Measurements from ENCODE around the gene CFAP161. TPM values are rescaled to one million over a fixed set of nuclear protein-coding genes. Genes with fewer than 3 reads are reported as not detected.

Gene CFAP161
- total and polyA plus RNA-seq, 2 experiments from 2014 or later, result not detected

- no peak overlapping the region for H3K27ac ChIP-seq
These were observed 57.6 kb downstream of the CFAP161 start for GRCh38 chr15:81191701-81192100.

GRCh38 chr15:81194723-81195122, 60.7 kb downstream of the CFAP161 start:
- Histone ChIP-seq H2AFZ (no peak overlapping the region), H3K27me3 (replicated peaks; ENCODE audit: insufficient read depth) (no peaks in the 10 kb centered on the region), H3K9me2 (ENCODE audit: insufficient read depth) (no peaks in the 10 kb centered on the region), H3K4me3 (no peak overlapping the region), H3K4me1 (ENCODE audit: insufficient read depth) (peaks cover 18% of the 10 kb centered on the region), H3K27ac (no peak overlapping the region), H3F3A (ENCODE audit: insufficient read depth) (peaks cover 17% of the 10 kb centered on the region), H3K9ac (no peak overlapping the region), H3K79me2 (ENCODE audit: insufficient read depth) (no peaks in the 10 kb centered on the region), H3K4me2 (ENCODE audit: unreplicated experiment) (no peak overlapping the region), H4K20me1 (ENCODE audit: insufficient read depth) (no peaks in the 10 kb centered on the region), H3K36me3 (ENCODE audit: low read depth) (no peaks in the 10 kb centered on the region), H3K9me3 (ENCODE audit: low read depth) (no peaks in the 10 kb centered on the region)
- TF ChIP-seq EZH2phosphoT487 (IDR thresholded peaks at IDR 0.05; ENCODE audit: insufficient read depth, low read depth) (no peak), EZH2 (IDR thresholded peaks at IDR 0.05; ENCODE audit: insufficient read depth, poor library complexity, severe bottlenecking) (no peak)
- no peak for DNase-seq
- in situ Hi-C loops (cut with MboI), result no loop called here
- WGBS, 2 experiments (ENCODE audit: low coverage in 1 of 2, low lambda C conversion rate in 2 of 2, missing lambda C conversion rate in 2 of 2), result 53 to 60% methylated on average over 5 of the region's 5 CpGs

More at GRCh38 chr15:81191701-81192100, 57.6 kb downstream of the CFAP161 start:
- no peak for DNase-seq
- in situ Hi-C loops (cut with MboI), result no loop called here
- WGBS, 2 experiments (ENCODE audit: low coverage in 1 of 2, low lambda C conversion rate in 2 of 2, missing lambda C conversion rate in 2 of 2), result 85 to 96% methylated on average over 3 of the region's 3 CpGs
- peaks cover 25% of the 10 kb centered on the region for H3K4me1 ChIP-seq (ENCODE audit: insufficient read depth)
- no peaks in the 10 kb centered on the region for H4K20me1 ChIP-seq (ENCODE audit: insufficient read depth)
- no peak overlapping the region for H3K4me2 ChIP-seq (ENCODE audit: unreplicated experiment)
- H3K36me3 ChIP-seq (ENCODE audit: low read depth), result no peaks in the 10 kb centered on the region
- H3K4me3 ChIP-seq, result no peak overlapping the region
- no peaks in the 10 kb centered on the region for H3K9me2 ChIP-seq (ENCODE audit: insufficient read depth)
- H3K79me2 ChIP-seq (ENCODE audit: insufficient read depth), result no peaks in the 10 kb centered on the region
- H3K27me3 ChIP-seq (replicated peaks; ENCODE audit: insufficient read depth), result no peaks in the 10 kb centered on the region
- no peaks in the 10 kb centered on the region for H3K9me3 ChIP-seq (ENCODE audit: low read depth)
- peaks cover 17% of the 10 kb centered on the region for H3F3A ChIP-seq (ENCODE audit: insufficient read depth)
- TF ChIP-seq EZH2 (IDR thresholded peaks at IDR 0.05; ENCODE audit: insufficient read depth, poor library complexity, severe bottlenecking) (no peak), EZH2phosphoT487 (IDR thresholded peaks at IDR 0.05; ENCODE audit: insufficient read depth, low read depth) (no peak)
- no peak overlapping the region for H3K9ac ChIP-seq
- no peak overlapping the region for H2AFZ ChIP-seq

- TF ChIP-seq EZH2phosphoT487 (IDR thresholded peaks at IDR 0.05; ENCODE audit: insufficient read depth, low read depth) (no peak), EZH2 (IDR thresholded peaks at IDR 0.05; ENCODE audit: insufficient read depth, poor library complexity, severe bottlenecking) (no peak)
- Histone ChIP-seq H3K27me3 (replicated peaks; ENCODE audit: insufficient read depth) (no peaks in the 10 kb centered on the region), H3K4me2 (ENCODE audit: unreplicated experiment) (no peak overlapping the region), H3K4me3 (no peak overlapping the region), H3K9me2 (ENCODE audit: insufficient read depth) (no peaks in the 10 kb centered on the region), H3K9me3 (ENCODE audit: low read depth) (no peaks in the 10 kb centered on the region), H3F3A (ENCODE audit: insufficient read depth) (peaks cover 11% of the 10 kb centered on the region), H3K27ac (no peak overlapping the region), H3K79me2 (ENCODE audit: insufficient read depth) (no peaks in the 10 kb centered on the region), H2AFZ (peak overlapping the region; percentile 31; the same call in 1 of the 2 replicates), H4K20me1 (ENCODE audit: insufficient read depth) (no peaks in the 10 kb centered on the region), H3K36me3 (ENCODE audit: low read depth) (no peaks in the 10 kb centered on the region), H3K4me1 (ENCODE audit: insufficient read depth) (peaks cover 12% of the 10 kb centered on the region), H3K9ac (no peak overlapping the region)
- no peak for DNase-seq
- in situ Hi-C loops (cut with MboI), result no loop called here
- WGBS, 2 experiments (ENCODE audit: low coverage in 1 of 2, low lambda C conversion rate in 2 of 2, missing lambda C conversion rate in 2 of 2), result 44 to 49% methylated on average over 8 of the region's 8 CpGs
These were observed 61.3 kb downstream of the CFAP161 start for GRCh38 chr15:81195339-81195864.

- Histone ChIP-seq H3K79me2 (ENCODE audit: insufficient read depth) (no peaks in the 10 kb centered on the region), H2AFZ (peak within 1 kb of the TSS; percentile 31; the same call in 1 of the 2 replicates), H3K36me3 (ENCODE audit: low read depth) (no peaks in the 10 kb centered on the region), H3F3A (ENCODE audit: insufficient read depth) (no peaks in the 10 kb centered on the region), H3K9ac (no peak within 1 kb of the TSS), H4K20me1 (ENCODE audit: insufficient read depth) (no peaks in the 10 kb centered on the region), H3K4me1 (ENCODE audit: insufficient read depth) (no peaks in the 10 kb centered on the region), H3K4me3 (no peak within 1 kb of the TSS), H3K4me2 (ENCODE audit: unreplicated experiment) (no peak within 1 kb of the TSS), H3K27me3 (replicated peaks; ENCODE audit: insufficient read depth) (no peaks in the 10 kb centered on the region), H3K27ac (no peak within 1 kb of the TSS), H3K9me3 (ENCODE audit: low read depth) (no peaks in the 10 kb centered on the region), H3K9me2 (ENCODE audit: insufficient read depth) (no peaks in the 10 kb centered on the region)
- in situ Hi-C loops (cut with MboI), result no loop called here
- no peak for TF ChIP-seq EZH2phosphoT487 (IDR thresholded peaks at IDR 0.05; ENCODE audit: insufficient read depth, low read depth)
- no peak for TF ChIP-seq EZH2 (IDR thresholded peaks at IDR 0.05; ENCODE audit: insufficient read depth, poor library complexity, severe bottlenecking)
- DNase-seq, result no peak
- WGBS, 2 experiments (ENCODE audit: low coverage in 1 of 2, low lambda C conversion rate in 2 of 2, missing lambda C conversion rate in 2 of 2), result 77 to 78% methylated on average over 15 to 16 of the region's 16 CpGs
These were observed 62.6 kb downstream of the CFAP161 start, which contains the start of gene IL16 for GRCh38 chr15:81196576-81197254. IL16 (plus strand) TSS chr15:81196879; CDS start chr15:81225400, 28,521 bp downstream.

Measured in GM23248 (cell line).